Calu3 (cell line): ENCODE measurements around the gene VMP1. TPM values are rescaled to one million over a fixed set of nuclear protein-coding genes. Genes with fewer than 3 reads are reported as not detected.
"Not testable (repeated sequence)": the region's sequence is repeated elsewhere in the genome, so short reads cannot be mapped to it uniquely, and the experiment has no call there.

Source experiments
- BruUV-seq: library from RNA; stranded (reverse); fragments of 400-500 nt; replicated peaks from 2 replicates; lab custom pipeline; 2021; lab: Mats Ljungman, UMichigan
- CTCF ChIA-PET: fragments of 300-600 bp; sonication (Branson Sonifier 250); formaldehyde crosslinking; loops from one replicate; lab custom pipeline; 2022; ENCODE audit warnings: antibody characterized with exemption; lab: Charles Lee
- DNase-seq: peaks from one replicate; pipeline ENCODE4 v3.0.0; 2022
- H3K27ac Mint-ChIP-seq: one replicate; pipeline ENCODE4 v1.8.0; 2022; ENCODE audit warnings: mixed read lengths; ENCODE audit not compliant: unreplicated experiment
- H3K27me3 Mint-ChIP-seq: one replicate; pipeline ENCODE4 v1.8.0; 2022; ENCODE audit warnings: mixed read lengths; ENCODE audit not compliant: unreplicated experiment
- H3K36me3 Mint-ChIP-seq: one replicate; pipeline ENCODE4 v1.8.0; 2022; ENCODE audit warnings: mild to moderate bottlenecking, moderate library complexity, mixed read lengths; ENCODE audit not compliant: insufficient read depth, unreplicated experiment
- H3K4me1 Mint-ChIP-seq: one replicate; pipeline ENCODE4 v1.8.0; 2022; ENCODE audit warnings: mild to moderate bottlenecking, low read depth, mixed read lengths; ENCODE audit not compliant: unreplicated experiment
- H3K4me3 Mint-ChIP-seq: one replicate; pipeline ENCODE4 v1.8.0; 2022; ENCODE audit warnings: mild to moderate bottlenecking, low read depth, moderate library complexity, mixed read lengths; ENCODE audit not compliant: unreplicated experiment
- H3K9me3 Mint-ChIP-seq: one replicate; pipeline ENCODE4 v1.8.0; 2022; ENCODE audit warnings: low read depth, mixed read lengths; ENCODE audit not compliant: unreplicated experiment
- CTCF ChIP-seq: fragments of 200-600 bp; IDR thresholded peaks from one replicate; pipeline ENCODE4 v1.8.0; 2022; ENCODE audit warnings: antibody characterized with exemption; ENCODE audit not compliant: unreplicated experiment
- intact Hi-C: fragments of 100-400 bp; cut with micrococcal nuclease; formaldehyde crosslinking; loops from one replicate; pipeline ENCODE4 v1.10.0; 2022; ENCODE audit not compliant: unreplicated experiment
- total RNA-seq: library from RNA; stranded (reverse); gene quantifications from 2 replicates; pipeline ENCODE4 v1.2.3, GENCODE V29; 2022

VMP1 gene
- total RNA-seq, 1 experiment from 2014 or later = 315 TPM

GRCh38 chr17:59776577-59776976 lies 69.1 kb downstream of the VMP1 start:
- CTCF ChIA-PET = interaction anchor here (0.6 kb wide), 1 partner anchor 34 kb away, joined by 4 read pairs; no protein-coding TSS in a partner anchor
- intact Hi-C loops = no loop called here
- no peak for TF ChIP-seq CTCF
- no peak overlapping the region for H3K27ac Mint-ChIP-seq
- no TSS peak for BruUV-seq
- H3K36me3 Mint-ChIP-seq = peaks cover 18% of the 10 kb centered on the region
- H3K27me3 Mint-ChIP-seq = no peaks in the 10 kb centered on the region
- no peak overlapping the region for H3K4me3 Mint-ChIP-seq
- no peak for DNase-seq
- no peaks in the 10 kb centered on the region for H3K9me3 Mint-ChIP-seq
- H3K4me1 Mint-ChIP-seq = peaks cover 17% of the 10 kb centered on the region

- Mint-ChIP-seq H3K27me3 (no peaks in the 10 kb centered on the region), H3K9me3 (no peaks in the 10 kb centered on the region), H3K36me3 (peaks cover 18% of the 10 kb centered on the region), H3K4me1 (peaks cover 17% of the 10 kb centered on the region), H3K4me3 (no peak overlapping the region), H3K27ac (no peak overlapping the region)
- CTCF ChIA-PET = no interaction called here
- no TSS peak for BruUV-seq
- intact Hi-C loops = no loop called here
- TF ChIP-seq CTCF = no peak
- no peak for DNase-seq
These were observed 69.6 kb downstream of the VMP1 start for GRCh38 chr17:59777033-59777432.

- CTCF ChIA-PET = no interaction called here
- Mint-ChIP-seq H3K36me3 (peaks cover 27% of the 10 kb centered on the region), H3K27me3 (no peaks in the 10 kb centered on the region), H3K4me1 (peaks cover 28% of the 10 kb centered on the region), H3K27ac (no peak overlapping the region), H3K9me3 (no peaks in the 10 kb centered on the region), H3K4me3 (no peak overlapping the region)
- no peak for TF ChIP-seq CTCF
- intact Hi-C loops = no loop called here
- no TSS peak for BruUV-seq
- DNase-seq = no peak
These were observed 71.5 kb downstream of the VMP1 start for GRCh38 chr17:59778996-59779395.

GRCh38 chr17:59779521-59779920 lies 72.1 kb downstream of the VMP1 start:
- intact Hi-C loops = no loop called here
- Mint-ChIP-seq H3K27ac (no peak overlapping the region), H3K4me1 (peaks cover 33% of the 10 kb centered on the region), H3K4me3 (no peak overlapping the region), H3K27me3 (no peaks in the 10 kb centered on the region), H3K9me3 (no peaks in the 10 kb centered on the region), H3K36me3 (peaks cover 32% of the 10 kb centered on the region)
- CTCF ChIA-PET = interaction anchor here (0.6 kb wide), 1 partner anchor 16 kb away, joined by 7 read pairs; no protein-coding TSS in a partner anchor
- DNase-seq = no peak
- no TSS peak for BruUV-seq
- no peak for TF ChIP-seq CTCF

DNA sequence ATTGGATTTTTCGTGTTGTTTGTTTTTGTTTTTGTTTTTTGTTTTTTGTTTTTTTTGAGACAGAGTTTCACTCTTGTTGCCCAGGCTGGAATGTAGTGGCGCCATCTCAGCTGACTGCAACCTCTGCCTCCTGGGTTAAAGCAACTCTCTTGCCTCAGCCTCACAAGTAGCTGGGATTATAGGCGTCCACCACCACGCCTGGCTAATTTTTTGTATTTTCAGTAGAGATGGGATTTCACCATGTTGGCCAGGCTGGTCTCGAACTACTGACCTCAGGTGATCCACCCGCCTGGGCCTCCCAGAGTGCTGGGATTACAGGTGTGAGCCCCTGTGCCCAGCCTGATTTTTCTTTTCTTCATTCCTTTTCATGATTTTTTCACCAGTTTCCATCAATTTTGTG lies 73.1 kb downstream of the VMP1 start:
- H3K27ac Mint-ChIP-seq, CTCF ChIA-PET, H3K27me3 Mint-ChIP-seq, H3K4me3 Mint-ChIP-seq, BruUV-seq, intact Hi-C loops, DNase-seq, H3K9me3 Mint-ChIP-seq: not testable (repeated sequence)
- Mint-ChIP-seq H3K36me3 (peaks cover 30% of the 10 kb centered on the region), H3K4me1 (peaks cover 34% of the 10 kb centered on the region)
